CD1c-positive myeloid dendritic cell (primary cell): ENCODE measurements around the gene DALRD3.
"Not testable (repeated sequence)": the region's sequence is repeated elsewhere in the genome, so short reads cannot be mapped to it uniquely, and the experiment has no call there.

Experiments
- DNase-seq: peaks from one replicate; pipeline ENCODE4 v3.0.0-alpha.2; 2016; ENCODE audit errors: extremely low spot score

DALRD3 gene

GRCh38 chr3:49021813-49022687 is 3.7 kb upstream of the DALRD3 start, which contains the start of gene NDUFAF3:
NDUFAF3 (plus strand) TSS chr3:49022121; CDS start chr3:49022145, 24 bp downstream.
- DNase-seq: peak; percentile 96

GRCh38 chr3:49021213-49021812 is 2.9 kb upstream of the DALRD3 start:
- peak; percentile 100 for DNase-seq

- peak; percentile 89 for DNase-seq
Observed at GRCh38 chr3:49020330-49021212, 2.2 kb upstream of the DALRD3 start.

GRCh38 chr3:49019941-49020329 is 1.6 kb upstream of the DALRD3 start:
- peak; percentile 49 for DNase-seq

- DNase-seq: no peak
Observed at GRCh38 chr3:49018707-49019006, 277 bp upstream of the DALRD3 start.

GRCh38 chr3:49017229-49017970 is 980 bp downstream of the DALRD3 start:
- peak; percentile 31 for DNase-seq

GRCh38 chr3:49016414-49017228 is 1.8 kb downstream of the DALRD3 start:
- DNase-seq: no peak

GRCh38 chr3:49015765-49016164 is 2.6 kb downstream of the DALRD3 start:
- DNase-seq: no peak

GRCh38 chr3:49015072-49015471 is 3.3 kb downstream of the DALRD3 start:
- DNase-seq: no peak

GRCh38 chr3:49013738-49014660 is 4.4 kb downstream of the DALRD3 start:
- DNase-seq: peak; percentile 50

- DNase-seq: no peak
Observed at GRCh38 chr3:49013113-49013737, 5.2 kb downstream of the DALRD3 start.

- no peak for DNase-seq
Observed at GRCh38 chr3:49012441-49013017, 5.9 kb downstream of the DALRD3 start.

GRCh38 chr3:49009396-49009795 is 9.0 kb downstream of the DALRD3 start:
- DNase-seq: no peak

GRCh38 chr3:49008627-49009026 is 9.8 kb downstream of the DALRD3 start:
- not testable (repeated sequence) for DNase-seq

GRCh38 chr3:49007771-49008528 is 10.4 kb downstream of the DALRD3 start:
- peak; percentile 76 for DNase-seq

- DNase-seq: peak; percentile 96
Observed at GRCh38 chr3:49007068-49007770, 11.2 kb downstream of the DALRD3 start, which contains the start of gene WDR6. WDR6 (plus strand) TSS chr3:49007391; CDS start chr3:49007432, 41 bp downstream.

GRCh38 chr3:49006408-49007067 is 11.8 kb downstream of the DALRD3 start:
- no peak for DNase-seq
